HepG2 (cell line): ENCODE measurements around the gene P2RY11. TPM values are rescaled to one million over a fixed set of nuclear protein-coding genes. Genes with fewer than 3 reads are reported as not detected.

Experiments
- GMEB1 ChIP-seq: sonication (generic); formaldehyde crosslinking; IDR thresholded peaks from 2 replicates; pipeline ENCODE4 v1.5.1; 2020; ENCODE audit warnings: missing genetic modification reagents, mild to moderate bottlenecking, borderline replicate concordance
- MXD1 ChIP-seq: sonication (generic); formaldehyde crosslinking; IDR thresholded peaks from 2 replicates; pipeline ENCODE4 v1.4.0; 2020; ENCODE audit warnings: mild to moderate bottlenecking, missing genetic modification reagents
- MYC ChIP-seq: sonication (generic); formaldehyde crosslinking; IDR thresholded peaks from 2 replicates; pipeline ENCODE4 v1.9.0; 2021; ENCODE audit warnings: missing genetic modification reagents, borderline replicate concordance
- PREB ChIP-seq: sonication (generic); formaldehyde crosslinking; IDR thresholded peaks from 2 replicates; pipeline ENCODE4 v1.4.0; 2020; ENCODE audit warnings: missing genetic modification reagents
- RBM39 ChIP-seq: fragments of 200-400 bp; formaldehyde crosslinking; IDR thresholded peaks from one replicate; pipeline ENCODE4 v1.6.1; 2018; ENCODE audit warnings: antibody characterized with exemption, mild to moderate bottlenecking, low read depth, low read length; ENCODE audit not compliant: poor library complexity, severe bottlenecking
- REPIN1 ChIP-seq: sonication (generic); formaldehyde crosslinking; IDR thresholded peaks from 2 replicates; pipeline ENCODE4 v1.8.0; 2022; ENCODE audit warnings: missing genetic modification reagents, low read depth, mild to moderate bottlenecking, borderline replicate concordance
- SP5 ChIP-seq: IDR thresholded peaks from 2 replicates; pipeline ENCODE4 v1.6.1; 2016; ENCODE audit warnings: low read depth, borderline replicate concordance
- TAF1 ChIP-seq: sonication (generic); formaldehyde crosslinking; IDR thresholded peaks from 2 replicates; pipeline ENCODE4 v1.4.0; 2020; ENCODE audit warnings: missing genetic modification reagents
- ZBTB14 ChIP-seq: sonication (generic); formaldehyde crosslinking; IDR thresholded peaks from 2 replicates; pipeline ENCODE4 v1.4.0; 2020; ENCODE audit warnings: missing genetic modification reagents
- ZNF407 ChIP-seq: sonication (generic); formaldehyde crosslinking; IDR thresholded peaks from one replicate; pipeline ENCODE4 v1.5.1; 2020; ENCODE audit warnings: mild to moderate bottlenecking, missing genetic modification reagents; ENCODE audit errors: not compliant biosample characterization
- ZNF567 ChIP-seq: sonication (generic); formaldehyde crosslinking; IDR thresholded peaks from 2 replicates; pipeline ENCODE4 v1.8.1; 2023; ENCODE audit warnings: mild to moderate bottlenecking, missing genetic modification reagents, borderline replicate concordance
- ZNF782 ChIP-seq: sonication (generic); formaldehyde crosslinking; IDR thresholded peaks from 2 replicates; pipeline ENCODE4 v1.4.0; 2020; ENCODE audit warnings: missing genetic modification reagents, mild to moderate bottlenecking, borderline replicate concordance
- ZSCAN25 ChIP-seq: sonication (generic); formaldehyde crosslinking; IDR thresholded peaks from 2 replicates; pipeline ENCODE4 v1.8.0; 2022; ENCODE audit warnings: mild to moderate bottlenecking, missing genetic modification reagents
- polyA plus RNA-seq, 8 experiments: library from polyadenylated mRNA; depleted of rRNA in 3 of 8; stranded (reverse) in 7 of 8; unstranded in 1 of 8; fragments of >200 nt; fragmentation: Illumina TruSeq in 4 of 8; extraction: Trizol in 4 of 8; gene quantifications; 2 replicates each; pipeline versions ENCODE4 v1.2.1 to v1.2.3, GENCODE V29; 2011 to 2016; ENCODE audit warnings: low read depth in 4 of 8, missing spikeins in 1 of 8, mixed read lengths in 1 of 8; ENCODE audit not compliant: insufficient read depth in 1 of 8
- total RNA-seq, 5 experiments: library from RNA; depleted of rRNA; stranded (reverse); fragments of >200 nt; fragmentation: Illumina TruSeq; extraction: Trizol; gene quantifications; 2 replicates each; pipeline ENCODE4 v1.2.3, GENCODE V29; 2016; ENCODE audit warnings: low read depth in 1 of 5

P2RY11 gene
- total and polyA plus RNA-seq, 2 of the 13 experiments (the other 11 are each of a cell fraction or from before 2014, with no cell fraction given), result 4.0 to 7.8 TPM

GRCh38 chr19:10085641-10086590 lies 25.6 kb upstream of the P2RY11 start, which contains the start of gene SHFL (continued):
- TF ChIP-seq RBM39 (peak; percentile 51), ZNF567 (CRISPR knock-in tag) (peak; percentile 47; the same call in 1 of the 2 replicates), ZNF782 (CRISPR knock-in tag) (0 out of 2 replicates have a peak, but pooled peaks have one; percentile 6), ZSCAN25 (CRISPR knock-in tag) (peak; percentile 83), ZBTB14 (CRISPR knock-in tag) (peak; percentile 37; the same call in 1 of the 2 replicates), REPIN1 (CRISPR knock-in tag) (0 out of 2 replicates have a peak, but pooled peaks have one; percentile 17), MXD1 (CRISPR knock-in tag) (peak; percentile 63; the same call in 1 of the 2 replicates), MYC (CRISPR knock-in tag) (peak; percentile 42; the same call in 1 of the 2 replicates), PREB (0 out of 2 replicates have a peak, but pooled peaks have one; percentile 61), TAF1 (CRISPR knock-in tag) (peak; percentile 33; the same call in 1 of the 2 replicates), SP5 (CRISPR knock-in tag) (peak; percentile 18; the same call in 1 of the 2 replicates), ZNF407 (peak; percentile 79), GMEB1 (peak; percentile 53; the same call in 1 of the 2 replicates)
